ENCODE measurements around the gene GLIS1. TPM values are rescaled to one million over a fixed set of nuclear protein-coding genes. Genes with fewer than 3 reads are reported as not detected.

GLIS1 gene
- total and polyA plus RNA-seq, 2 donors (not counting 3 experiments of a cell fraction or from before 2014, with no cell fraction given): not detected

- H3K79me2 ChIP-seq (ENCODE audit: control insufficient read depth, insufficient read depth, low read length): no peaks in the 10 kb centered on the region
- dilution Hi-C loops (cut with MboI; ENCODE audit: extremely low pct_ligation_motif_present, low sequenced_read_pairs) (no loop called here), intact Hi-C loops (cut with micrococcal nuclease) (no loop called here)
- no peaks in the 10 kb centered on the region for H3K9me1 ChIP-seq (replicated peaks; ENCODE audit: control insufficient read depth, extremely low read depth, insufficient read depth, low read length)
- no peak overlapping the region for H2AFZ ChIP-seq (ENCODE audit: low read depth, low read length)
- peaks cover 0 to 3% of the 10 kb centered on the region in 2 experiments for H3K27me3 ChIP-seq (ENCODE audit: control insufficient read depth in 2 of 2, insufficient read depth in 2 of 2, low read length in 2 of 2)
- FAIRE-seq (no peak), DNase-seq (ENCODE audit: low read depth, low spot score) (no peak)
- no peaks in the 10 kb centered on the region for H3K9me3 ChIP-seq (replicated peaks; ENCODE audit: control insufficient read depth, insufficient read depth, low read length)
- H3K4me1 ChIP-seq (ENCODE audit: control insufficient read depth, extremely low read depth, insufficient read depth, low read length): no peaks in the 10 kb centered on the region
- CTCF ChIA-PET: interaction anchor here (1.0 kb wide), 1 partner anchor 107 kb away, joined by 8 read pairs; no protein-coding TSS in a partner anchor
- POLR2A ChIA-PET: no interaction called here
- TF ChIP-seq CTCF (IDR thresholded peaks at IDR 0.05; ENCODE audit: extremely low read depth in 1 of 2, insufficient read depth in 1 of 2, low read depth in 1 of 2, low read length in 2 of 2) (no peak), JUN (IDR thresholded peaks at IDR 0.05; ENCODE audit: borderline replicate concordance, insufficient read depth, insufficient read length, low read depth) (no peak), MYC (IDR thresholded peaks at IDR 0.05; ENCODE audit: low read depth, low read length) (no peak), EZH2 (IDR thresholded peaks at IDR 0.05; ENCODE audit: borderline replicate concordance, low read depth, low read length, severe bottlenecking) (no peak), FOS (IDR thresholded peaks at IDR 0.05; ENCODE audit: borderline replicate concordance, insufficient read depth, low read length) (no peak), GATA2 (IDR thresholded peaks at IDR 0.05; ENCODE audit: insufficient read depth, insufficient read length, low read depth, low read length) (no peak)
- no peaks in the 10 kb centered on the region for H3K36me3 ChIP-seq (ENCODE audit: control insufficient read depth in 2 of 2, extremely low read depth in 1 of 2, insufficient read depth in 2 of 2, low read length in 2 of 2)
- no TSS peak for BruUV-seq (replicated peaks)
- H3K27ac ChIP-seq (ENCODE audit: insufficient read depth, low read depth, low read length): no peak overlapping the region
- no peak overlapping the region for H3K4me2 ChIP-seq (ENCODE audit: insufficient read depth, low read length)
- H3K4me3 ChIP-seq (replicated peaks in 1 of 3; ENCODE audit: insufficient read depth in 1 of 3, low read depth in 1 of 3, low read length in 3 of 3): no peak overlapping the region
- no peak overlapping the region for H3K9ac ChIP-seq (replicated peaks; ENCODE audit: extremely low read depth, insufficient read depth, low read length)
- H4K20me1 ChIP-seq (replicated peaks; ENCODE audit: control insufficient read depth, extremely low read depth, insufficient read depth, low read length): no peaks in the 10 kb centered on the region
These were observed 146.4 kb downstream of the GLIS1 start for GRCh38 chr1:53592521-53592982.
